Hematopoietic multipotent progenitor cell treated with erythropoietin and hydrocortisone succinate and interleukin-3 and kit ligand, for 15 days (in vitro differentiated cells): ENCODE data around the gene SH3BP5L.

Experiments used
- DNase-seq: peaks from one replicate; pipeline ENCODE4 v3.0.0-alpha.2; 2015; ENCODE audit warnings: low spot score

The SH3BP5L gene

GRCh38 chr1:248825909-248826760, at the start of gene SH3BP5L:
Gene SH3BP5L, minus strand, starts transcription at chr1:248825915. Its CDS starts 980 bp downstream, at chr1:248824935.
- DNase-seq, result peak; percentile 95

GRCh38 chr1:248873993-248874533, 48.3 kb upstream of the SH3BP5L start:
- peak; percentile 91 for DNase-seq

GRCh38 chr1:248873409-248873992, 47.8 kb upstream of the SH3BP5L start:
- peak; percentile 95 for DNase-seq

- peak; percentile 61 for DNase-seq
Measured at GRCh38 chr1:248872752-248873408, 47.2 kb upstream of the SH3BP5L start.

- DNase-seq, result no peak
Measured at GRCh38 chr1:248871837-248872401, 46.2 kb upstream of the SH3BP5L start.

GRCh38 chr1:248862998-248863881, 37.5 kb upstream of the SH3BP5L start:
- DNase-seq, result peak; percentile 85

- no peak for DNase-seq
Measured at GRCh38 chr1:248862695-248862997, 36.9 kb upstream of the SH3BP5L start.

GRCh38 chr1:248861616-248862015, 35.9 kb upstream of the SH3BP5L start:
- no peak for DNase-seq

- no peak for DNase-seq
Measured at GRCh38 chr1:248860007-248860406, 34.3 kb upstream of the SH3BP5L start.

GRCh38 chr1:248858891-248859889, 33.5 kb upstream of the SH3BP5L start, which contains the start of gene ZNF692:
Gene ZNF692, minus strand, starts transcription at chr1:248859085. Its CDS starts 776 bp downstream, at chr1:248858309.
- DNase-seq, result peak; percentile 97

GRCh38 chr1:248858096-248858890, 32.6 kb upstream of the SH3BP5L start:
- peak; percentile 67 for DNase-seq

GRCh38 chr1:248857749-248858095, 32.0 kb upstream of the SH3BP5L start:
- DNase-seq, result no peak

GRCh38 chr1:248857201-248857600, 31.5 kb upstream of the SH3BP5L start:
- DNase-seq, result no peak

GRCh38 chr1:248856176-248856575, 30.5 kb upstream of the SH3BP5L start:
- DNase-seq, result no peak

- DNase-seq, result no peak
Measured at GRCh38 chr1:248855580-248855979, 29.9 kb upstream of the SH3BP5L start.

- DNase-seq, result no peak
Measured at GRCh38 chr1:248853663-248854375, 28.1 kb upstream of the SH3BP5L start.

- DNase-seq, result no peak
Measured at GRCh38 chr1:248852481-248853405, 27.0 kb upstream of the SH3BP5L start.

GRCh38 chr1:248851390-248851789, 25.7 kb upstream of the SH3BP5L start:
- DNase-seq, result no peak
